Mesendoderm (in vitro differentiated cells): ENCODE results near the gene SERINC2.
"Not testable (repeated sequence)": the region's sequence is repeated elsewhere in the genome, so short reads cannot be mapped to it uniquely, and the experiment has no call there.

Experiments used
- DNase-seq: peaks from one replicate; pipeline ENCODE4 v3.0.0; 2013
- H2AK5ac ChIP-seq: 2 replicates; pipeline ENCODE4 v1.6.1; 2013; ENCODE audit warnings: low read length, inconsistent platforms
- H2BK120ac ChIP-seq: 2 replicates; pipeline ENCODE4 v1.6.1; 2013; ENCODE audit warnings: low read depth, mild to moderate bottlenecking, low read length, moderate library complexity, mixed read lengths
- H2BK15ac ChIP-seq: replicated peaks from 2 replicates; pipeline ENCODE4 v1.6.1; 2013; ENCODE audit warnings: low read depth, mild to moderate bottlenecking, moderate library complexity
- H2BK5ac ChIP-seq: 2 replicates; pipeline ENCODE4 v1.6.1; 2013; ENCODE audit warnings: low read length, inconsistent platforms
- H3K18ac ChIP-seq: 2 replicates; pipeline ENCODE4 v1.6.1; 2013; ENCODE audit warnings: mild to moderate bottlenecking, low read length, mixed read lengths
- H3K23ac ChIP-seq: one replicate; pipeline ENCODE4 v1.6.1; 2013; ENCODE audit warnings: low read length
- H3K27ac ChIP-seq: 2 replicates; pipeline ENCODE4 v1.5.1; 2013; ENCODE audit warnings: low read depth, mild to moderate bottlenecking, inconsistent platforms, low read length, moderate library complexity
- H3K27me3 ChIP-seq: 2 replicates; pipeline ENCODE4 v1.6.1; 2013; ENCODE audit warnings: low read length, control low read depth, mild to moderate bottlenecking, inconsistent platforms; ENCODE audit not compliant: insufficient read depth, poor library complexity
- H3K36me3 ChIP-seq: 2 replicates; pipeline ENCODE4 v1.6.1; 2013; ENCODE audit warnings: low read length, inconsistent platforms; ENCODE audit not compliant: control insufficient read depth, insufficient read depth
- H3K4ac ChIP-seq: one replicate; pipeline ENCODE4 v1.6.1; 2013; ENCODE audit warnings: low read depth, mild to moderate bottlenecking, low read length, moderate library complexity
- H3K4me1 ChIP-seq: 2 replicates; pipeline ENCODE4 v1.6.1; 2013; ENCODE audit warnings: low read depth, low read length, inconsistent platforms; ENCODE audit not compliant: control insufficient read depth
- H3K4me2 ChIP-seq: 2 replicates; pipeline ENCODE4 v1.6.1; 2013; ENCODE audit warnings: low read length
- H3K4me3 ChIP-seq: 2 replicates; pipeline ENCODE4 v1.5.1; 2013; ENCODE audit warnings: mild to moderate bottlenecking, low read length
- H3K56ac ChIP-seq: one replicate; pipeline ENCODE4 v1.6.1; 2013; ENCODE audit warnings: low read length
- H3K79me1 ChIP-seq: 2 replicates; pipeline ENCODE4 v1.6.1; 2013; ENCODE audit warnings: low read length, inconsistent platforms
- H3K79me2 ChIP-seq: 2 replicates; pipeline ENCODE4 v1.6.1; 2013; ENCODE audit warnings: mild to moderate bottlenecking, low read length; ENCODE audit not compliant: control insufficient read depth, insufficient read depth
- H3K9ac ChIP-seq: 2 replicates; pipeline ENCODE4 v1.6.1; 2013; ENCODE audit warnings: low read length, inconsistent platforms
- H4K5ac ChIP-seq: one replicate; pipeline ENCODE4 v1.6.1; 2013; ENCODE audit warnings: low read length
- H4K8ac ChIP-seq: one replicate; pipeline ENCODE4 v1.6.1; 2013; ENCODE audit warnings: low read depth, mild to moderate bottlenecking, control low read depth, low read length, moderate library complexity
- WGBS: extraction: QIAGEN DNeasy Blood & Tissue Kit; methylation state at CpG from one replicate; pipeline ENCODE4 v1.1.7; 2013; ENCODE audit warnings: low lambda C conversion rate, missing lambda C conversion rate; ENCODE audit not compliant: insufficient coverage; ENCODE audit errors: extremely low coverage; 5-methylcytosine and 5-hydroxymethylcytosine counted together

The SERINC2 gene

GRCh38 chr1:31429583-31429982 is 16.6 kb downstream of the SERINC2 start:
- no CpG with 5 or more reads among the region's 6 CpGs for WGBS

GRCh38 chr1:31431351-31432257 is 18.6 kb downstream of the SERINC2 start:
- not testable (repeated sequence) for H3K79me1 ChIP-seq, H2BK15ac ChIP-seq, H2BK120ac ChIP-seq, H3K79me2 ChIP-seq, H3K4me1 ChIP-seq, H3K4me2 ChIP-seq, H3K23ac ChIP-seq, H3K27ac ChIP-seq, H3K4me3 ChIP-seq, H3K4ac ChIP-seq, H2AK5ac ChIP-seq, H3K18ac ChIP-seq, H3K27me3 ChIP-seq, H2BK5ac ChIP-seq, H3K36me3 ChIP-seq, H4K8ac ChIP-seq, H4K5ac ChIP-seq, H3K56ac ChIP-seq, H3K9ac ChIP-seq, DNase-seq
- WGBS: no CpG with 5 or more reads among the region's 3 CpGs

More at GRCh38 chr1:31429583-31429982, 16.6 kb downstream of the SERINC2 start:
- Histone ChIP-seq H3K4ac (no peak overlapping the region), H2BK5ac (no peak overlapping the region), H3K36me3 (no peaks in the 10 kb centered on the region), H3K4me1 (no peaks in the 10 kb centered on the region), H3K18ac (no peak overlapping the region), H3K79me1 (no peaks in the 10 kb centered on the region), H3K27ac (no peak overlapping the region), H3K23ac (no peak overlapping the region), H2AK5ac (no peak overlapping the region), H3K4me3 (no peak overlapping the region), H3K56ac (no peak overlapping the region), H3K9ac (no peak overlapping the region), H2BK15ac (no peak overlapping the region), H4K8ac (no peak overlapping the region), H3K27me3 (no peaks in the 10 kb centered on the region), H3K79me2 (no peaks in the 10 kb centered on the region), H3K4me2 (no peak overlapping the region), H2BK120ac (no peak overlapping the region), H4K5ac (no peak overlapping the region)
- DNase-seq: no peak

GRCh38 chr1:31432592-31433395 is 19.8 kb downstream of the SERINC2 start:
- no peaks in the 10 kb centered on the region for H3K27me3 ChIP-seq
- H2AK5ac ChIP-seq: no peak overlapping the region
- no peak overlapping the region for H4K8ac ChIP-seq
- no peak overlapping the region for H2BK5ac ChIP-seq
- H3K18ac ChIP-seq: no peak overlapping the region
- no peak overlapping the region for H3K4me3 ChIP-seq
- H3K9ac ChIP-seq: no peak overlapping the region
- no peak overlapping the region for H3K56ac ChIP-seq
- no peaks in the 10 kb centered on the region for H3K4me1 ChIP-seq
- WGBS: no CpG with 5 or more reads among the region's 20 CpGs
- no peak overlapping the region for H2BK15ac ChIP-seq
- H4K5ac ChIP-seq: no peak overlapping the region
- no peaks in the 10 kb centered on the region for H3K36me3 ChIP-seq
- H3K4me2 ChIP-seq: no peak overlapping the region
- H3K23ac ChIP-seq: no peak overlapping the region
- H3K79me1 ChIP-seq: no peaks in the 10 kb centered on the region
- H3K27ac ChIP-seq: no peak overlapping the region
- H3K4ac ChIP-seq: no peak overlapping the region
- no peaks in the 10 kb centered on the region for H3K79me2 ChIP-seq
- no peak overlapping the region for H2BK120ac ChIP-seq
- no peak for DNase-seq

- H3K4ac ChIP-seq: no peak overlapping the region
- H4K5ac ChIP-seq: no peak overlapping the region
- no peak overlapping the region for H3K27ac ChIP-seq
- H3K9ac ChIP-seq: no peak overlapping the region
- no peaks in the 10 kb centered on the region for H3K27me3 ChIP-seq
- H3K79me1 ChIP-seq: no peaks in the 10 kb centered on the region
- no peaks in the 10 kb centered on the region for H3K79me2 ChIP-seq
- no peak overlapping the region for H2AK5ac ChIP-seq
- no peak overlapping the region for H2BK120ac ChIP-seq
- H3K23ac ChIP-seq: no peak overlapping the region
- DNase-seq: no peak
- no peaks in the 10 kb centered on the region for H3K4me1 ChIP-seq
- no peak overlapping the region for H3K56ac ChIP-seq
- no peak overlapping the region for H3K4me3 ChIP-seq
- no peak overlapping the region for H3K4me2 ChIP-seq
- H3K36me3 ChIP-seq: no peaks in the 10 kb centered on the region
- no peak overlapping the region for H3K18ac ChIP-seq
- no peak overlapping the region for H4K8ac ChIP-seq
- no peak overlapping the region for H2BK15ac ChIP-seq
- no CpG with 5 or more reads among the region's 6 CpGs for WGBS
- no peak overlapping the region for H2BK5ac ChIP-seq
These were observed 20.4 kb downstream of the SERINC2 start for GRCh38 chr1:31433396-31433930.

GRCh38 chr1:31434101-31434871 is 21.3 kb downstream of the SERINC2 start:
- H2AK5ac ChIP-seq: no peak overlapping the region
- no peaks in the 10 kb centered on the region for H3K4me1 ChIP-seq
- no peak overlapping the region for H2BK120ac ChIP-seq
- no CpG with 5 or more reads among the region's 21 CpGs for WGBS
- no peaks in the 10 kb centered on the region for H3K36me3 ChIP-seq
- no peak overlapping the region for H2BK5ac ChIP-seq
- H4K5ac ChIP-seq: no peak overlapping the region
- H3K79me2 ChIP-seq: no peaks in the 10 kb centered on the region
- H3K18ac ChIP-seq: no peak overlapping the region
- H3K27ac ChIP-seq: no peak overlapping the region
- DNase-seq: no peak
- H3K9ac ChIP-seq: no peak overlapping the region
- H3K4me2 ChIP-seq: no peak overlapping the region
- H2BK15ac ChIP-seq: no peak overlapping the region
- no peak overlapping the region for H3K4ac ChIP-seq
- H3K79me1 ChIP-seq: no peaks in the 10 kb centered on the region
- no peak overlapping the region for H4K8ac ChIP-seq
- no peak overlapping the region for H3K4me3 ChIP-seq
- H3K56ac ChIP-seq: no peak overlapping the region
- no peaks in the 10 kb centered on the region for H3K27me3 ChIP-seq
- no peak overlapping the region for H3K23ac ChIP-seq
